Dedifferentiated amniotic fluid mesenchymal stem cell (primary cell): Measurements from ENCODE around the gene GAPDHS.

Source experiments
- DNase-seq: peaks from one replicate; pipeline ENCODE4 v3.0.0-alpha.2; 2016; ENCODE audit errors: extremely low spot score

Gene GAPDHS

GRCh38 chr19:35510626-35510964 is 22.7 kb upstream of the GAPDHS start:
- no peak for DNase-seq

GRCh38 chr19:35511337-35511736 is 21.9 kb upstream of the GAPDHS start:
- no peak for DNase-seq

- no peak for DNase-seq
Measured at GRCh38 chr19:35512831-35513627, 20.2 kb upstream of the GAPDHS start.

- DNase-seq: no peak
Measured at GRCh38 chr19:35513628-35514281, 19.5 kb upstream of the GAPDHS start, which contains the start of gene DMKN. Gene DMKN, minus strand, starts transcription at chr19:35513649. Its CDS starts 174 bp downstream, at chr19:35513475.

GRCh38 chr19:35514282-35514809 is 18.9 kb upstream of the GAPDHS start:
- no peak for DNase-seq

GRCh38 chr19:35516310-35516709 is 16.9 kb upstream of the GAPDHS start:
- no peak for DNase-seq

GRCh38 chr19:35517342-35517741 is 15.9 kb upstream of the GAPDHS start:
- DNase-seq: no peak

GRCh38 chr19:35518313-35518712 is 14.9 kb upstream of the GAPDHS start:
- peak; percentile 91 for DNase-seq

- no peak for DNase-seq
Measured at GRCh38 chr19:35519291-35519690, 14.0 kb upstream of the GAPDHS start.

GRCh38 chr19:35521124-35521743 is 12.0 kb upstream of the GAPDHS start:
- DNase-seq: no peak

- DNase-seq: no peak
Measured at GRCh38 chr19:35522745-35523327, 10.4 kb upstream of the GAPDHS start.

- DNase-seq: no peak
Measured at GRCh38 chr19:35524181-35524837, 8.9 kb upstream of the GAPDHS start.

GRCh38 chr19:35525873-35526272 is 7.4 kb upstream of the GAPDHS start:
- DNase-seq: no peak

GRCh38 chr19:35528218-35529038 is 4.8 kb upstream of the GAPDHS start, which contains the start of gene SBSN:
Gene SBSN, minus strand, starts transcription at chr19:35528311. Its CDS starts 30 bp downstream, at chr19:35528281.
- DNase-seq: no peak

GRCh38 chr19:35529241-35530218 is 3.7 kb upstream of the GAPDHS start:
- DNase-seq: no peak

GRCh38 chr19:35531291-35531690 is 2.0 kb upstream of the GAPDHS start:
- DNase-seq: no peak

- DNase-seq: no peak
Measured at GRCh38 chr19:35533822-35534392, 651 bp downstream of the GAPDHS start.

- DNase-seq: no peak
Measured at GRCh38 chr19:35534803-35535480, 1.7 kb downstream of the GAPDHS start.

- DNase-seq: no peak
Measured at GRCh38 chr19:35539314-35539713, 6.1 kb downstream of the GAPDHS start.
